Prostate gland (tissue), 2 donors: ENCODE data around the gene ARL2BP. TPM values are rescaled to one million over a fixed set of nuclear protein-coding genes. Genes with fewer than 3 reads are reported as not detected.

Source experiments
- DNase-seq: peaks from one replicate; pipeline ENCODE4 v3.0.0-alpha.2; 2019; ENCODE audit warnings: low spot score
- H3K27ac ChIP-seq, 2 donors: fragments of 200-600 bp; sonication (generic); 2 replicates each; pipeline ENCODE4 v1.5.1; 2017 to 2019
- H3K27me3 ChIP-seq: fragments of 200-600 bp; sonication (generic); replicated peaks from 2 replicates; pipeline ENCODE4 v1.5.1; 2019; ENCODE audit not compliant: insufficient read depth
- H3K36me3 ChIP-seq, 2 donors: fragments of 200-600 bp; sonication (generic); 1 replicate in 1 of 2; 2 replicates in 1 of 2; pipeline versions ENCODE4 v1.5.1 to v1.8.1; 2017 to 2019
- H3K4me1 ChIP-seq: fragments of 200-600 bp; sonication (generic); replicated peaks from 2 replicates; pipeline ENCODE4 v1.5.1; 2019
- H3K4me3 ChIP-seq, 2 donors: fragments of 200-600 bp; sonication (generic); 2 replicates each; pipeline ENCODE4 v1.5.1; 2017 to 2019
- H3K9me3 ChIP-seq: fragments of 200-600 bp; sonication (generic); 2 replicates; pipeline ENCODE4 v1.5.1; 2017
- CTCF ChIP-seq, 4 experiments: fragments of 200-600 bp in 2 of 4; fragments of 450-650 bp in 2 of 4; sonication (generic) in 2 of 4; IDR thresholded peaks; 1 replicate in 3 of 4; 2 replicates in 1 of 4; pipeline ENCODE4 v1.5.1; 2016 to 2019; ENCODE audit warnings: antibody characterized with exemption in 4 of 4, mild to moderate bottlenecking in 2 of 4, moderate library complexity in 2 of 4
- POLR2A ChIP-seq: fragments of 450-650 bp; IDR thresholded peaks from one replicate; pipeline ENCODE4 v1.6.1; 2016; ENCODE audit warnings: antibody characterized with exemption, mild to moderate bottlenecking
- POLR2AphosphoS5 ChIP-seq: sonication (generic); formaldehyde crosslinking; IDR thresholded peaks from one replicate; pipeline ENCODE4 v1.6.1; 2017; ENCODE audit warnings: antibody characterized with exemption
- WGBS: methylation state at CpG from one replicate; pipeline ENCODE4 v1.1.5; 2018; 5-methylcytosine and 5-hydroxymethylcytosine counted together
- intact Hi-C: fragments of 100-400 bp; cut with DNase I; formaldehyde crosslinking; loops from one replicate; pipeline ENCODE4 v1.14.2; 2022
- total RNA-seq, 2 donors: library from RNA; depleted of rRNA; stranded (reverse); fragments of >200 nt; gene quantifications; one replicate each; pipeline ENCODE4 v1.1.0, GENCODE V29; 2016

The ARL2BP gene
- total RNA-seq, 2 donors from 2014 or later = 62.3 to 81.4 TPM

- Histone ChIP-seq H3K4me3 (no peak overlapping the region), H3K27me3 (no peaks in the 10 kb centered on the region), H3K9me3 (no peaks in the 10 kb centered on the region), H3K27ac (no peak overlapping the region), H3K36me3 (peaks cover 0 to 3% of the 10 kb centered on the region in 2 donors), H3K4me1 (no peaks in the 10 kb centered on the region)
- WGBS = 92% methylated on average over 16 of the region's 16 CpGs
- TF ChIP-seq POLR2AphosphoS5 (no peak), CTCF (IDR thresholded peaks at IDR 0.05) (no peak), POLR2A (no peak)
- no peak for DNase-seq
- intact Hi-C loops = no loop called here
These were observed 11.7 kb downstream of the ARL2BP start for GRCh38 chr16:57256601-57257395.

- TF ChIP-seq CTCF (IDR thresholded peaks at IDR 0.05) (no peak), POLR2AphosphoS5 (no peak), POLR2A (no peak)
- DNase-seq = no peak
- Histone ChIP-seq H3K9me3 (no peaks in the 10 kb centered on the region), H3K27ac (no peak overlapping the region), H3K27me3 (no peaks in the 10 kb centered on the region), H3K4me1 (no peaks in the 10 kb centered on the region), H3K36me3 (no peaks in the 10 kb centered on the region), H3K4me3 (no peak overlapping the region)
- WGBS = 92% methylated on average over 13 of the region's 13 CpGs
- intact Hi-C loops = no loop called here
These were observed 12.5 kb downstream of the ARL2BP start for GRCh38 chr16:57257455-57258070.

- no peak for DNase-seq
- Histone ChIP-seq H3K9me3 (no peaks in the 10 kb centered on the region), H3K27ac (no peak overlapping the region), H3K4me1 (no peaks in the 10 kb centered on the region), H3K27me3 (no peaks in the 10 kb centered on the region), H3K36me3 (no peaks in the 10 kb centered on the region), H3K4me3 (no peak overlapping the region)
- 95% methylated on average over 18 of the region's 18 CpGs for WGBS
- intact Hi-C loops = no loop called here
- TF ChIP-seq CTCF (IDR thresholded peaks at IDR 0.05) = no peak
- no peak for TF ChIP-seq POLR2A
- TF ChIP-seq POLR2AphosphoS5 = no peak
These were observed 13.3 kb downstream of the ARL2BP start for GRCh38 chr16:57258226-57258909.

GRCh38 chr16:57258910-57259475 lies 13.9 kb downstream of the ARL2BP start:
- no peaks in the 10 kb centered on the region for H3K27me3 ChIP-seq
- H3K36me3 ChIP-seq = no peaks in the 10 kb centered on the region
- H3K27ac ChIP-seq = no peak overlapping the region
- WGBS = 64% methylated on average over 1 of the region's 1 CpG
- H3K9me3 ChIP-seq = no peaks in the 10 kb centered on the region
- no peak for DNase-seq
- TF ChIP-seq CTCF (IDR thresholded peaks at IDR 0.05) (no peak), POLR2AphosphoS5 (no peak)
- intact Hi-C loops = no loop called here
- H3K4me3 ChIP-seq = no peak overlapping the region
- H3K4me1 ChIP-seq = no peaks in the 10 kb centered on the region
